Embryonic facial prominence (tissue), 1 donor: ENCODE data around the gene MRPS10.
"Not testable (repeated sequence)": the region's sequence is repeated elsewhere in the genome, so short reads cannot be mapped to it uniquely, and the experiment has no call there.

Experiments
- DNase-seq: peaks from one replicate; pipeline ENCODE4 v3.0.0-alpha.2; 2016; ENCODE audit errors: extremely low spot score

Gene MRPS10

DNA sequence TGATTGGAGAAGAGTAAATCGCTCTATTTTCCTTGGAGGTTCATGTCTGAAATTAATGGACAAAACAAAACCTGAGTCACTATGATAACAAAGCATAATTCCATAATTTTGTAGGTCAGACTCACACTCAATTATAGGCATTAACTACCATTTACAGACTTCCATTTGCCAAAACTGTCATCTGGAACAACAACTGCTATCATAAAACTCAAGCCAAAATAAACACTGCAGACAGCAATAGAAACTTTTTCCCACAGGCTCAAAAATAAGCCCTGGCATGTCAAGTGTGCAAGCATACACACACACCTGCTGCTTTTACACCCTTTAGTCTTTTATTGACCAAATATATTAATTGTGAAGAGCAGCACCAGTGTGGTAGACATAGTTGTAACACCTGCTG, 7.1 kb downstream of the MRPS10 start:
- no peak for DNase-seq

DNA sequence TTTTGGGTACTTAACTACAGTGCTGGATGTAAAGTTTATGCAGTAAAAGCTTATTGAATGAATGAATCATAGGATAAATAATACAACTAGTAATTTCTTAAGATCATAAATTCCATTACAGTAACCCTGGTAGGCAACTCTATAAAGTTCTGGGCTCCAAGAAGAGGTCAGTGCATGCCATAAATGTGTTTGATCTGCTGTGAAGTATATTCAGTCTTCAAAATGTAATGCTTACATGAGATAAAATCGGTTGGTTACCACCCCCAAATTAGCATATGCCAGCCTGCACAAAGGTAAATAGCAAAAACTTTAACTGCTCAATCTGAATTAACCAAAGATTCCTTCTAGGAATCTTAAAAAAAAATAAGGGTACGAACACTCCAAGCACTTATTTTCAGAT, 10.1 kb downstream of the MRPS10 start:
- not testable (repeated sequence) for DNase-seq

DNA sequence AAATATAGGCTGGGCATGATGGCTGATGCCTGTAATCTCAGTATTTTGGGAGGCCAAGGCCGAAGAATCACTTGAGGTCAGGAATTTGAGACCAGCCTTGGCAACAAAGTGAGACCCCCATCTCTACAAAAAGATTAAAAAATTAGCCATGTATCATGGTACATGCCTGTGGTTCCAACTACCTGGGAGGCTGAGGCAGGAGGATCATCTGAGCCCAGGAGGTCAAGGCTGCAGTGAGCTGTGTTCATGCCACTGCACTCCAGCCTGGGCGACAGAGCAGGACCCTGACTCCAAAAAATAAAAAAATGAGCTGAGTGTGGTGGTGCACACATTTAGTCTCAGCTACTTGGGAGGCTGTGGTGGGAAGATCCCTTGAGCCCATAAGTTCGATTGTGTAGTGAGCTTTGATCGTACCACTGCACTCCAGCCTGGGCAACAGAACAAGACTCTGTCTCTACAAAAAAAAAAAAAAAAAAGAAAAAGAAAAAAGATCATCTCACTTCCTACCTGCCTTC, 12.8 kb downstream of the MRPS10 start:
- DNase-seq = no peak

DNA sequence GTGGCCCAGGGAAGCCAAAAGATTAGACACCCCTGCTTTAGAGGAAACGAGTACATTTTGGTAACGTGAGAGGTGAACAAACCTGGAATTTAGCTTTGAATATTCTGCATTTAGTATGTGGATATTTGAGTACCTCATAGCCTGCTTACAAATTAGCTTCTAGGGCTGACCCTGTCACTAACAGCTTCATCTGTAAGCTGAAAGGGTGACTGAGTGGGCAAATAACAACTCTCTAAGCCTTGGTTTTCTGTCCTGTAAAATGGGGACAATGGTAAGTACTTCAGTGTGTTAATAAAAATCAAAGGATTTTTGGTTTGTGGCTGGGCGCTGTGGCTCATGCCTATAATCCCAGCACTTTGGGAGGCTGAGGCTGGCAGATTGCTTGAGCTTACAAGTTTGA, 14.5 kb downstream of the MRPS10 start:
- DNase-seq = no peak

DNA sequence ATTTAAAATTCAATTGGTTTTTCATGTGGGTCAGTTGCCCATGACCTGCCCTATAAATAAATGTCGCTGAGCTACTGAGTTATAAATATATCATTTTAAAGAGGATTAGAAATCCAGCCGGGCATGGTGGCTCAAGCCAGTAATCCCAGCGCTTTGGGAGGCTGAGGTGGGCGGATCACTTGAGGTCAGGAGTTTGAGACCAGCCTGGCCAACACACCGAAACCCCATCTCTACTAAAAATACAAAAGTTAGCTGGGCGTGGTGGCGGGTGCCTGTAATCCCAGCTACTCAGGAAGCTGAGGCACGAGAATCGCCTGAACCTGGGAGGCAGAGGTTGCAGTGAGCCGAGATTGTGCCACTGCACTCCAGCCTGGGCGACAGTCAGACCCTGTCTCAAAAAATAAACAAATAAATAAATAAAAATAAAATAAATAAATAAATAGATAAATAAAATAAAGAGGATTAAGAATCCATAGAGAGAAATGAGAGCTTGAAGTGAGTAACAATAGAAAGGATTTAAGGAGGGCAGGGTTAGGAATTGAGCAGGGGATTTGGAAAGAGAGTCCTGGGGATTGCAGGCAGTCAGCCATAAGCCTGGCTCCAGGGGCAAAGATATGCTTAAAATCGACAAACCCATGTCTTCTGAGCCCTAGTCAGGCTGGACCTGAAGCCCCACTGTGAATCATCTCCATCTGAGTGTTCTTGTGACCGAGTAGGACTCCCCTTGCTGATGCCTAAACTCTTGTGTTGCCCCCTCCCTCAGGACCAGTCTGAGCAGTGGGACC, 15.3 kb downstream of the MRPS10 start:
- DNase-seq = not testable (repeated sequence)

DNA sequence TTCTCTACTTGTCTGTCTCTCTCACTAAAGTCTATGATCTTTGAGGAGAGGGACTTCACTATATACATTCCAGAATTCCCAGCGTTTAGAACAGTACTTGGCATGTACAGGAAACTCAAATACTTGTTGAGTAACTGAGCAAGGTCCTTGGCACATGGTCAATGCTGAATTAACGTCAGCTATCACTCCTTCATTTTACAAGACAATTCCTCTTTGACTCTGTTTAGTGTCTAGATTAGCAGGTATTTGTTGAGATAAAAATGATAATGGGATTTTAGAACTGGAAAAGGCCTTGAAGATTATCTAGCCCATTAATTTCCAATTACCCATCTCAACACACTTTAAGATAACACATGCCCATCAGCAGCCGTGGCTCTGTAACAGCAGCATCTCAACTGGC, 16.3 kb downstream of the MRPS10 start:
- no peak for DNase-seq

DNA sequence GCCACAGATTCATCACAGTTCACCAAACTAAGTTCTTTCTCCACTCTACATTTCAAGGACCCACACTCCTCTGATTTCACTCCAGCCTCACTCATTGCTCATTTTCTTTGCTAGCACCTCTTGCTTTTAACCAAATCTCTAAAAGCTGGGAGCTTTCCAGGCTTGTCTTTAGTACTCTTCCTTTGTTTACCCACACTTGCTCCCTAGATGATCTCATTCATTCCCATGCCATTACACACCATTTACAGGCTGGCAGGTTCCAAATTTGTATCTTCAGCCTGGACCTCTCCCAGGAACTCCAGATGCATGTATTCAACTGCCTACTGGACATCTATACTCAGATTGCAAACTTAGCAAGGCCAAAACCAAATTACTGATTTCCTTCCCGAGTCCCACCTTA, 17.6 kb downstream of the MRPS10 start:
- DNase-seq = no peak

DNA sequence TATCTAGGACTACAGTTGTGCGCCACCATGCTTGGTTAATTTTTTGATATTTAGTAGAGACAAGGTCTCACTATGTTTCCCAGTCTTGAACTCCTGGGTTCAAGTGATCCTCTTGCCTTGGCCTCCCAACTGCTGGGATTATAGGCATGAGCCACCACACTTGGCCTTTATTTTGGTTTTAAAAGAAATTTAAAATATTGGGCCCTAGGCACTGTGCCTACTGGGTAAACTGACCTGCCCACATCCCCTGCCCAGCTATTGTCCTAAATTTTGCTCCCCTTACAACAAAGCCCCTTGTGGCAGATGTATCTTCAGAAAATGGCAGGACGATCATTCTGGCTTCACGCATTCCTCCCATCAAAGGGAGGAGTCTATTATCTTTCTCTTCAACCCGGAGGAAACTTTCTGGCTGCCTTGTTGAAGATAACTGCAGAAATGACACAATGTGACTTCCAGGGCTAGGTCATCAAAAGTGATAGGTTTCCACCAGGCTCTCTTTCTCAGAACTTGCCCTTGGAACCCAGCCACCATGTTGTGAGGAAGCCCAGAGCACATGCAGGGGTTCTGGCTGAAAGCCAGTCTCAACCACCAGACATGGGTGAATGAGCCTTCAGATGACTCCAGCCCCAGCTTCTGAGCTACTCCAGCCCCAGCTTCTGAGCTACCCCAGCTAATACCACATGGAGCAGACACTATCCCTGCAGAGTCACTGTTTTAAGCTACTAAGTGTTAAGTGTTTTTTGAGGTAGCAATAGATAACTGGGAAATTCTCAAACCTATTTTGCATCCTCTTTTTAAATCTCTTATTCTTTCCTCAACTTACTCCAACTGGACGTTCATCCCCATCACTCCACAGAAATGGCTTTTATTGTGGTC, 18.3 kb downstream of the MRPS10 start:
- DNase-seq = no peak

DNA sequence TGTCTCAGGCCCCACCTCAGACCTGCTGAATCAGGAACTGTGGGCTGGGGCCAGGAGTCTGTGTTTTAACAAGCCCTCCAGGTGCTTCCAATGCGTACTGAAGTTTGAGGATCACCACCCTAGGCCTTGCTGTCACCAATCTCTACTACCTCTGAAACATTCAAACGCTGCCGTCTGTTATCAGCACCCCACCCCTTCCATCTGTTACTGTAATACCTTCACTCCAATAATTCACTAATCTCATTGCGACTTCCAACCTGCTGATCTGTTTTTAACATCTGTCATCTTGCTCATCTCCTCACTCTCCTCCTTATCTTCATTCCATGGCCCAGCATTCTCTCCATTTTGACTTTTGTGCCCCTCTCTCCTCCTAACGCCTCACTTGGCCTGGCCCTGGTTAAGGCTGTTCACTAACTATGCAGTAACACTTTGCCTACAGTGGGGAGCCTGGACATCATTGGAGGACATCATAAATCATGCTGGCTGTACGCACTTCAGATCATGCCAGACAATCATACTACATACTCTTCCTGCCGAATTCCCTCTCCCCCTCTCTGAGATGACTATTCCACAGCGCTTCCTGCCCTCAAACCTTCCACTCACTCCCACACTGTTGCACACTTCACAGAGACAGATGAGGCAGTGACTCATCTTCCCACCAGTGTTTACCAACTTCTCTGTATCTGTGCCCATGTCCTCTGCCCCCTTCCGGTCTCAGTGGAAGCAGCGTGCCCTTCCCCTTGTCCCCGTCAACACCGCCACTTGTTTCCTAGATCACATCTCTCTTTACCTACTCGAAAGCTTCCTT, 19.9 kb downstream of the MRPS10 start:
- DNase-seq = no peak

DNA sequence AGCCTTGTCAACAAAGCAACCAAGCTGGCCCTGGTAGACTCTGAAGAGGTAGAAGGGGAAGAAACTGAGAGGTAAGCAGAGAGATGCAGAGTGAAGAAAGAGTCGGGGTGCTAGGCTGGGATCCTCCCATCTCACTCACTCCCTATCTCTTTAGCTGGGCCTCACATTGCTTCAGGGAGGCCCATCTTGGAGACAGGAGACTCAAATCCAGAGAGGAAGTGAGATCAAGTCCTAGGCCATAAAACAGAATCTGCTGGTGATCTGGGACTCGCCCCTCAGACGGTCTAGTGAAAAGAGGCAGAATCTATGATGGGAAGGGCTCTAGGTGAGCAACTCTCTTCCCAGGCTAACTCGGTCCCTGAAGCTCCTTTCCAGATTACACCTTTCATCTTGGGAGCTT, 22.2 kb downstream of the MRPS10 start:
- DNase-seq = no peak

DNA sequence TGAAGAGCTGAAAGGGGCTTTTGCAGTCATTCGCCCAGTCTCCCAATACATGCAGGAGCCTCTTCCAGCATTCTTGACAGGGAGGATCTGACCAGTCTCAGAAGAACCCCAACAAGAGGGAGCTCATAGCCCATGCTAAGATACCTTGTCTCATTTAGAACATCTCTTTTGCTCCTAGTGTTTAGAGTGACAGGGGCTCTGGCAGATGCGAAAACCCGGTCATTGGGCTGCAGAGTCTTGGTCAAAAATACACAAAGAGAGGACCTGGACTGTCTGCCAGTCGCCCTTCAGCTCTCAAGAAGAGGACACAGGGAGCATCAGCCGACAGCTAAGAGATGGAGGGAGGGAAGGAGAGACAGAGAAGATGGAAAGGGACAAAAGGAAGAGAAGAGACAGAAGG, 23.6 kb downstream of the MRPS10 start:
- no peak for DNase-seq

DNA sequence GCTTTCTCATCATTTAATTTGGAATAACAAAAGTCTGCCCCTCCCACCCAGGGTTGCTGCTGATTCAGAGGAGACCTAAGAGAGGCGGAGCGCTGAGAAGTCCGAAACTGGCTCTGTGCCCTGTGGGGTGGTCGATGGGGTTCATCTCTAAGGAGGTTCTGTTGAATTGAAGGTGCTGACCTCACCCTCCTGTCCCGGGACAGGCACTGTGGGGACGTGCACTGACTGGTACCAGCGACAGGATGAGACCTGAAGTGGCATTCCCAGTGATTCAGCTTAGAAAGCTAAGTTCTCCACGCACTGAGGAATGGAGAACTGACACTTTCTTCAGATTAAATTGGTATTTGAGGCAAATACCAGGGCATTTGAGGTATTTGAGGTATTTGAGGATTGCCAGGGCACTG, 24.2 kb downstream of the MRPS10 start:
- no peak for DNase-seq

DNA sequence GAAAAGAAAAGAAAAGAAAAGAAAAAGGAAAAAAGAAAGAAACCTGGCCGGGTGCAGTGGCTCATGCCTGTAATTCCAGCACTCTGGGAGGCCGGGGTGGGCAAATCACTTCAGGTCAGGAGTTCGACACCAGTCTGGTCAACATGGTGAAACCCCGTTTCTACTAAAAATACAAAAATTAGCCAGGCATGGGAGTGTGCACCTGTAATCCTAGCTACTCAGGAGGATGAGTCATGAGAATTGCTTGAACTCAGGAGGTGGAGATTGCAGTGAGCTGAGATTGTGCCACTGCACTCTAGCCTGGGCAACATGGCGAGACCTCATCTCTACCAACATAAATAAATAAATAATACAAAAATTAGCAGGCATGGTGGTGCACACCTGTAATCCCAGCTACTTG, 25.3 kb downstream of the MRPS10 start:
- not testable (repeated sequence) for DNase-seq

DNA sequence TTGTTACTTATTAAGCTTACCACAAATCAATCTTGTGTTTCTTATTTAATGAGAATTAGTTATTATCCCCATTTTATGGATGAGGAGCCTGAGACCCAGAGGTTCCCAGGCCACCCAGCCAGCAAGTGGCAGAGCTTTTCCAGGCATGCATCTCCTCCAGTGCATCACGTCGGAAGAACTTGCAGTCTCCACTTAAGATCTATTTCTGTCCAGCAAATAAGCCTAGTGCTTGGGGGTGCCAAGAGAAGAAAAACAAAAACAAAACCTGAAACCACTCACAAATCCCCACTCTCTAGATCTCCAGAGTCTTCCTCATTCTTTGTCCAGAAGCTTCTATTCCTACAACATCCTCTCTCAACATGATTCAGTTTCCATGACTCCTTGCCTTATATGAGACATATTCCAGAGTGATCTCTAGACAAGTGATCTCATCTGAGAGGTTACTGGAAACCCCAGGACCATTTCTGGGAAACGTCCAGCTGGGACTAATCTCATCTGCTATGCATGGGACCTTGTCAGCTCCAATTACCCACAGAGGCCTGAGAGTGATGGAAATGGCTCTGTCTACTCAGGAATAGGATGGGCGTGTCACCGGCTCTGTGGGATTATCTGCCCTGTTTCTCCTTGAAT, 27.0 kb downstream of the MRPS10 start:
- no peak for DNase-seq

DNA sequence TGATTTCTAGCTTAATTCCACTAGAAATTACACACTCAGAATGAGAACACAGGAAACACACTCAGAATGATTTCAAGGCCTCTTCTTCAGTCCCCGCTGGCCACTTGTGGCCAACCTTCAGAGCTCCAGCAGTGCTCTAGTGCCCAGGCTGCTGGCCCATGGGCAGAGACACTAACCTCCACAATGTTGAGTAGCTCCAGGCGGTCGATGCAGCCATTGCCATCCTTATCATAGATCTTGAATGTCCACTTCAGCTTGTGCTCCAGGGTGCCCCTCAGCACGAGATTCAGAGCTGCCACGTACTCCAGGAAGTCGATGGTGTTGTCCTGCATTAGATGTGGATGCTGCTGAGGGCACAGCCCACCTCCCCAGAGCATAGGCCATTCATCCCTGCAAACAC, 29.3 kb downstream of the MRPS10 start:
- DNase-seq = no peak

DNA sequence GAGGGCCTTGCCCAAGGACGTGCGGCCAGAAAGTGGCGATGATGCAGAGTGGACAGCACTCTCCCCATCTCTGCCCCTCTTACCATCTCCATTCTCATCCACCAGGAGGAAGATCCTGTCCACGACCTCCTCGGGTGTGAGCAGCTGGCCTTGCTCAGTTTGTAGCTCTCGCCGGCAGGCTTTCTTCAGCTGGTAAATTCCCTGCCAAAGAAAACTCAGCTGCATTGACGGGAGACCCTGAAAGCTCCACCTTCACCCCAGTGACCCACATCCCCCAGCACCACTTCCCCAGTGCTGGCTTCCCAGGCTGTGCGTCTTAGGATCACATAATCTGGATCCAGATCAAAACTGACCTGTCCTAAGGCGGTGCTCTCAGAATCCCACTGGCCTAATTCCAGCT, 32.1 kb downstream of the MRPS10 start:
- no peak for DNase-seq

DNA sequence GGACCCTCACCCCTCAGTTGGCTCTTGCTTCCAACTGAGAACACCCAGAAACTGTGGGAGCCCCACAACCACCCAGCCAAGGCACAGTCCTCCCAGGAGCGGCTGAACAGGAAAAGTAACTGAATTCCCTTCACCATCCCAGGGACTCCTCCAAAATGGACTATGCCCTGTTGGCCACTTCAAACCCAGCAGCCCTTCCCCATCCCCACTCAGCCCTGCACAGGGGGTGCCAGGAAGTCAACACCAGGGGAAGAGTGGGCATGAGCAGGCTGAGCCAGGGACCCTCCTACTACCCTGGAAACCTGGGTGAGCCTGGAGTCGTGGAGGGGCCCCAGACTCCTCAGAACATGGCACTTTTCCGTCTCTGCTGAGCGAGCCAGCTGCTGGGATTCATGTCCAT, 33.2 kb downstream of the MRPS10 start:
- DNase-seq = no peak

DNA sequence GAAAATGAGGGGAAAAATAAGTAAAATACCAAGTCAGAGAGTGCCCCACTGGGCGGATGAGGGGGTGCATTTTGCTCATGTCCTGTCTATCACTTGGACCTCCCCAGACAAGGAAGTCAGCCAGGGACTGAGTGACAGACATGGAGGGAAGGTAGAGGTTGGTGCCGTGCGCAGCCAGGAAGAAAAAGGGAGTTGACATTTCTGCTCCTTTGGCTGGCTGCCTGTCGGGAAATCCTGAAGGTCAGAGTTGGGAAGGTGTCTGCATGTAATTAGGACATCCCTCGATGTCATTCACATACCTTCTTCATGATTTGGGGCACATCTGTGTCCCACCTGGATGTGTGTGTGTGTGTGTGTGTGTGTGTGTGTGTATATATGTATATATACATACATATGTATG, 35.6 kb downstream of the MRPS10 start:
- DNase-seq = no peak

DNA sequence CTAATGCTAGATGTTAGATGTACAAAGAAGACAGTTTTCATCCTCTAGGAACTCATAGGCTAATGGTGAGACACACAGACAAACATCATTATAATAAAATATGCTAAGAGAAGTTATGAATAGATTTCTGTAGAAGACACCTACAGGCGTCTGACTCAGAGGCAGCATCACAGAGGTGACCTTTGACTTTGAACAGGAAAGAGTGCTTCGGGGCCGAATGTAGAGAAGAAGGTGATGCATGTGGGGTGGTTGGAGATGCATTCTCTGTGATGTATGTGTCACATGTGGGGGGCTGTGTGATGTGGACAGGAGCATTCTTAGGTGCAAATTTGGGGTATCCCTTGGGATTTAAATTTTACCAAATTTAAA, 37.7 kb downstream of the MRPS10 start:
- no peak for DNase-seq

DNA sequence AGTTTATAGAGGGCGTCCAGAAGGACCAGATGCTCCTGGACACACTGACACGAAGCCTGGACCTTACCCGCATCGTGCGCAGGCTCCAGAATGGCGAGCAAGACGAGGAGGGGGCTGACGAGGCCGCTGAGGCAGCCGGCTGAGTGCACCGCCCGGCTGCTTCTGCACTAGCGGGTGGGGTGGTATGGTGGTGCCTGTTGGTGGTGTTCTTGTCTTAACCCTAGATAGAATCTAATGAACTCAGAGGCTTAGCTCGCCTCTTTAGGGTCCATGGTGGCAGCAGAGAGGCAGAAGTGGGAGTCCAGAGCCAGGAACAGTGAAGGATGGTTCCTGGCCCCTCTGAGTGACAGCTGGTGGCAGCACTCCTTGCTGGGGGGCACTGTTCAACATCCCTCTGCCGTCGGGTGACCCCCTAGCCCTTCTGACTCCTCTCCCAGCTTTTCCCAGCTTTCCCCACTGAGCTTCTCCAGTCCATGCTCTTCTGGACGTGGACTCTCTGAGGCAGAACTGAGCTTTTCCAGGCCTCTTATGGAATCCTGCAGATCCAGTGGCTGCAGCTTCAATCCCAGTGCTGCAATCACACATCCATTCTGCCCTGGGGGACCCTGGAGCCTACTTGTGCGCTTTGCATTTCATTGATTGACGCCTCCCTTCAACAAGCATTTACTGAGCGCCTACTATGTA, 38.3 kb downstream of the MRPS10 start:
- DNase-seq = no peak
